Mesenchymal stem cell (in vitro differentiated cells and primary cell): ENCODE data around the gene PI16.

Source experiments
- DNase-seq: peaks from one replicate; pipeline ENCODE4 v3.0.0-alpha.2; 2013
- H2AFZ ChIP-seq: one replicate; pipeline ENCODE4 v1.6.1; 2013; ENCODE audit warnings: low read depth, mild to moderate bottlenecking, control low read depth, inconsistent platforms, low read length, moderate library complexity
- H2AK5ac ChIP-seq: 2 replicates; pipeline ENCODE4 v1.6.1; 2013; ENCODE audit warnings: low read length, moderate library complexity, mild to moderate bottlenecking, inconsistent platforms; ENCODE audit not compliant: severe bottlenecking
- H2BK120ac ChIP-seq: one replicate; pipeline ENCODE4 v1.6.1; 2013; ENCODE audit warnings: low read depth, mild to moderate bottlenecking, inconsistent platforms, low read length, moderate library complexity
- H2BK12ac ChIP-seq, 2 experiments: one replicate each; pipeline ENCODE4 v1.6.1; 2013; ENCODE audit warnings: inconsistent platforms in 2 of 2, low read length in 2 of 2, mild to moderate bottlenecking in 2 of 2, moderate library complexity in 2 of 2, control low read depth in 1 of 2
- H2BK15ac ChIP-seq: one replicate; pipeline ENCODE4 v1.6.1; 2013; ENCODE audit warnings: mild to moderate bottlenecking, low read depth, inconsistent platforms; ENCODE audit not compliant: poor library complexity, severe bottlenecking
- H2BK5ac ChIP-seq: 2 replicates; pipeline ENCODE4 v1.6.1; 2013; ENCODE audit warnings: low read depth, mild to moderate bottlenecking, low read length, control low read depth, inconsistent platforms; ENCODE audit not compliant: poor library complexity, severe bottlenecking
- H3K14ac ChIP-seq, 2 experiments: one replicate each; pipeline ENCODE4 v1.6.1; 2013; ENCODE audit warnings: inconsistent platforms in 2 of 2, low read length in 2 of 2, control low read depth in 1 of 2, mild to moderate bottlenecking in 1 of 2, moderate library complexity in 1 of 2
- H3K18ac ChIP-seq, 2 experiments: one replicate each; pipeline ENCODE4 v1.6.1; 2013; ENCODE audit warnings: inconsistent platforms in 2 of 2, low read length in 2 of 2, control low read depth in 1 of 2, low read depth in 1 of 2, mild to moderate bottlenecking in 1 of 2
- H3K23ac ChIP-seq, 2 experiments: one replicate each; pipeline ENCODE4 v1.6.1; 2013; ENCODE audit warnings: inconsistent platforms in 2 of 2, low read length in 2 of 2, mild to moderate bottlenecking in 2 of 2, moderate library complexity in 2 of 2, control low read depth in 1 of 2
- H3K27ac ChIP-seq: 2 replicates; pipeline ENCODE4 v1.5.1; 2013; ENCODE audit warnings: mild to moderate bottlenecking, moderate library complexity, low read length, control low read depth, inconsistent platforms; ENCODE audit not compliant: poor library complexity, severe bottlenecking
- H3K27me3 ChIP-seq, 2 experiments: 2 replicates each; pipeline versions ENCODE4 v1.6.1 to v1.7.0; 2013; ENCODE audit warnings: low read length in 2 of 2, mild to moderate bottlenecking in 2 of 2, moderate library complexity in 2 of 2, control low read depth in 1 of 2, inconsistent platforms in 1 of 2; ENCODE audit not compliant: control insufficient read depth in 1 of 2, insufficient read depth in 1 of 2
- H3K36me3 ChIP-seq, 2 experiments: 2 replicates each; pipeline versions ENCODE4 v1.6.1 to v1.7.0; 2013; ENCODE audit warnings: low read length in 2 of 2, control low read depth in 1 of 2, inconsistent platforms in 1 of 2, low read depth in 1 of 2, mild to moderate bottlenecking in 1 of 2; ENCODE audit not compliant: insufficient read depth in 2 of 2, control insufficient read depth in 1 of 2
- H3K4ac ChIP-seq, 2 experiments: one replicate each; pipeline ENCODE4 v1.6.1; 2013; ENCODE audit warnings: inconsistent platforms in 2 of 2, low read length in 2 of 2, mild to moderate bottlenecking in 2 of 2, moderate library complexity in 2 of 2, control low read depth in 1 of 2, low read depth in 1 of 2
- H3K4me1 ChIP-seq: 2 replicates; pipeline ENCODE4 v1.6.1; 2013; ENCODE audit warnings: low read depth, low read length, control low read depth; ENCODE audit not compliant: control insufficient read depth, insufficient read depth
- H3K4me2 ChIP-seq: 2 replicates; pipeline ENCODE4 v1.6.1; 2013; ENCODE audit warnings: low read length, mild to moderate bottlenecking, inconsistent platforms; ENCODE audit not compliant: poor library complexity, severe bottlenecking
- H3K4me3 ChIP-seq, 2 experiments: 2 replicates each; pipeline versions ENCODE4 v1.5.1 to v1.7.0; 2013; ENCODE audit warnings: low read length in 2 of 2, mild to moderate bottlenecking in 2 of 2, control low read depth in 1 of 2, low read depth in 1 of 2; ENCODE audit not compliant: insufficient read depth in 1 of 2
- H3K79me1 ChIP-seq: replicated peaks from 2 replicates; pipeline ENCODE4 v1.6.1; 2013; ENCODE audit warnings: mild to moderate bottlenecking, control low read depth, low read length, inconsistent platforms; ENCODE audit not compliant: poor library complexity, severe bottlenecking
- H3K9ac ChIP-seq: 2 replicates; pipeline ENCODE4 v1.7.0; 2013; ENCODE audit warnings: mild to moderate bottlenecking, low read length, moderate library complexity
- H3K9me3 ChIP-seq: 2 replicates; pipeline ENCODE4 v1.7.0; 2013; ENCODE audit warnings: mild to moderate bottlenecking, low read length; ENCODE audit not compliant: control insufficient read depth
- H4K8ac ChIP-seq: one replicate; pipeline ENCODE4 v1.6.1; 2013; ENCODE audit warnings: inconsistent platforms, mild to moderate bottlenecking, low read length, moderate library complexity
- H4K91ac ChIP-seq: one replicate; pipeline ENCODE4 v1.6.1; 2013; ENCODE audit warnings: mild to moderate bottlenecking, low read length, inconsistent platforms
- WGBS: methylation state at CpG from one replicate; pipeline ENCODE4 v1.1.7; 2013; ENCODE audit warnings: mixed read lengths; 5-methylcytosine and 5-hydroxymethylcytosine counted together

Gene PI16

GRCh38 chr6:36962874-36963273, 8.3 kb downstream of the PI16 start:
- DNase-seq: peak; percentile 65
- H3K27ac ChIP-seq: no peak overlapping the region
- H3K4me3 ChIP-seq: no peak overlapping the region
- peaks cover 0 to 5% of the 10 kb centered on the region in 2 experiments for H3K27me3 ChIP-seq
- no peak overlapping the region for H2BK12ac ChIP-seq
- H4K8ac ChIP-seq: no peak overlapping the region
- peaks cover 8% of the 10 kb centered on the region for H3K4me1 ChIP-seq
- no peak overlapping the region for H3K4ac ChIP-seq
- no peak overlapping the region for H3K9ac ChIP-seq
- H2BK120ac ChIP-seq: no peak overlapping the region
- no peak overlapping the region for H2BK5ac ChIP-seq
- no peak overlapping the region for H2AK5ac ChIP-seq
- no peak overlapping the region for H3K4me2 ChIP-seq
- peaks cover 1% of the 10 kb centered on the region for H3K79me1 ChIP-seq
- no peak overlapping the region for H3K23ac ChIP-seq
- H2AFZ ChIP-seq: no peak overlapping the region
- no peak overlapping the region for H3K14ac ChIP-seq
- H3K9me3 ChIP-seq: no peaks in the 10 kb centered on the region
- 55% methylated on average over 12 of the region's 12 CpGs for WGBS
- H4K91ac ChIP-seq: no peak overlapping the region
- H2BK15ac ChIP-seq: no peak overlapping the region
- peaks cover 19% of the 10 kb centered on the region in 2 experiments for H3K36me3 ChIP-seq
- H3K18ac ChIP-seq: no peak overlapping the region

GRCh38 chr6:36963451-36964290, 9.1 kb downstream of the PI16 start:
- Histone ChIP-seq H3K9ac (no peak overlapping the region), H3K79me1 (peaks cover 1% of the 10 kb centered on the region), H3K14ac (peak overlapping the region in 1 of 2 experiments; percentile 44), H3K36me3 (peaks cover 26 to 27% of the 10 kb centered on the region in 2 experiments), H2BK15ac (no peak overlapping the region), H3K27ac (no peak overlapping the region), H3K4me3 (no peak overlapping the region), H3K23ac (no peak overlapping the region), H3K4me2 (no peak overlapping the region), H3K18ac (no peak overlapping the region), H3K9me3 (no peaks in the 10 kb centered on the region), H4K8ac (no peak overlapping the region), H2AFZ (no peak overlapping the region), H3K4me1 (peaks cover 8% of the 10 kb centered on the region), H2BK5ac (no peak overlapping the region), H3K4ac (no peak overlapping the region), H4K91ac (no peak overlapping the region), H2BK12ac (no peak overlapping the region), H2AK5ac (no peak overlapping the region), H3K27me3 (peaks cover 0 to 5% of the 10 kb centered on the region in 2 experiments), H2BK120ac (no peak overlapping the region)
- WGBS: 92% methylated on average over 11 of the region's 11 CpGs
- DNase-seq: no peak

GRCh38 chr6:36964349-36964748, 9.8 kb downstream of the PI16 start:
- peak overlapping the region; percentile 14 for H4K8ac ChIP-seq
- H3K27me3 ChIP-seq: peaks cover 0 to 5% of the 10 kb centered on the region in 2 experiments
- no peak overlapping the region for H2BK12ac ChIP-seq
- H2AK5ac ChIP-seq: no peak overlapping the region
- H2BK5ac ChIP-seq: no peak overlapping the region
- no peak for DNase-seq
- 85% methylated on average over 2 of the region's 6 CpGs for WGBS
- no peak overlapping the region for H3K4me2 ChIP-seq
- no peaks in the 10 kb centered on the region for H3K9me3 ChIP-seq
- no peak overlapping the region for H3K14ac ChIP-seq
- H3K18ac ChIP-seq: no peak overlapping the region
- peaks cover 33 to 34% of the 10 kb centered on the region in 2 experiments for H3K36me3 ChIP-seq
- no peak overlapping the region for H4K91ac ChIP-seq
- no peak overlapping the region for H2BK15ac ChIP-seq
- no peak overlapping the region for H2BK120ac ChIP-seq
- H3K23ac ChIP-seq: no peak overlapping the region
- H3K9ac ChIP-seq: no peak overlapping the region
- peaks cover 8% of the 10 kb centered on the region for H3K4me1 ChIP-seq
- no peak overlapping the region for H3K27ac ChIP-seq
- no peak overlapping the region for H2AFZ ChIP-seq
- peaks cover 4% of the 10 kb centered on the region for H3K79me1 ChIP-seq
- no peak overlapping the region for H3K4ac ChIP-seq
- no peak overlapping the region for H3K4me3 ChIP-seq

- Histone ChIP-seq H3K23ac (no peak overlapping the region), H2BK5ac (no peak overlapping the region), H3K4me1 (peaks cover 8% of the 10 kb centered on the region), H3K14ac (no peak overlapping the region), H4K8ac (no peak overlapping the region), H3K4me3 (no peak overlapping the region), H2AK5ac (no peak overlapping the region), H2BK120ac (no peak overlapping the region), H3K4ac (no peak overlapping the region), H2AFZ (no peak overlapping the region), H2BK12ac (no peak overlapping the region), H4K91ac (no peak overlapping the region), H3K9ac (no peak overlapping the region), H3K18ac (no peak overlapping the region), H2BK15ac (no peak overlapping the region), H3K36me3 (peaks cover 37 to 39% of the 10 kb centered on the region in 2 experiments), H3K27me3 (peaks cover 0 to 5% of the 10 kb centered on the region in 2 experiments), H3K4me2 (no peak overlapping the region), H3K27ac (no peak overlapping the region), H3K9me3 (no peaks in the 10 kb centered on the region), H3K79me1 (peaks cover 4% of the 10 kb centered on the region)
- no peak for DNase-seq
- 96% methylated on average over 4 of the region's 4 CpGs for WGBS
Observed at GRCh38 chr6:36964908-36965307, 10.4 kb downstream of the PI16 start.
